GM10266 (cell line): Measurements from ENCODE around the gene BCKDHA.
A peak's percentile ranks its signal among the peaks of the same experiment; 100 is the strongest.

Experiments
- DNase-seq: peaks from one replicate; pipeline ENCODE4 v3.0.0; 2012; ENCODE audit errors: extremely low spot score
- CTCF ChIP-seq: IDR thresholded peaks from 2 replicates; pipeline ENCODE4 v1.5.1; 2012; ENCODE audit warnings: mild to moderate bottlenecking, low read depth; ENCODE audit not compliant: control insufficient read depth, insufficient read depth; ENCODE audit errors: missing control alignments

Gene BCKDHA

GRCh38 chr19:41437944-41438574 is 40.4 kb downstream of the BCKDHA start:
- TF ChIP-seq CTCF, result no peak
- peak; percentile 3 for DNase-seq

- DNase-seq, result peak; percentile 91
- peak; percentile 62 for TF ChIP-seq CTCF
Observed at GRCh38 chr19:41439441-41440222, 42.0 kb downstream of the BCKDHA start, which contains the start of gene DMAC2. Gene DMAC2, minus strand, starts transcription at chr19:41439912. Its CDS starts 13 bp downstream, at chr19:41439899.

- no peak for TF ChIP-seq CTCF
- no peak for DNase-seq
Observed at GRCh38 chr19:41441321-41441945, 43.8 kb downstream of the BCKDHA start.

GRCh38 chr19:41442473-41443355 is 45.1 kb downstream of the BCKDHA start, which contains the start of gene ERICH4:
Gene ERICH4, plus strand, starts transcription at chr19:41443156. Its CDS starts 14 bp downstream, at chr19:41443170.
- DNase-seq, result no peak
- TF ChIP-seq CTCF, result no peak

GRCh38 chr19:41443813-41444455 is 46.3 kb downstream of the BCKDHA start:
- DNase-seq, result no peak
- no peak for TF ChIP-seq CTCF

- no peak for TF ChIP-seq CTCF
- no peak for DNase-seq
Observed at GRCh38 chr19:41445575-41445974, 48.0 kb downstream of the BCKDHA start.
